Activated B cell treated with CpG ODN at 0.5 μM for 24 hours (primary cell): ENCODE data around the gene MTG2. TPM values are rescaled to one million over a fixed set of nuclear protein-coding genes. Genes with fewer than 3 reads are reported as not detected.

Experiments used
- ATAC-seq: fragments of 200-7000 bp; cut with Tn5 transposase; one replicate; pipeline ENCODE4 v1.10.0; 2021; ENCODE audit warnings: low read depth, mild to moderate bottlenecking, moderate library complexity
- CTCF ChIA-PET: fragments of 350-600 bp; sonication (Branson Sonifier 250); formaldehyde crosslinking; loops from one replicate; lab custom pipeline; 2021; ENCODE audit warnings: antibody characterized with exemption; lab: Charles Lee
- POLR2A ChIA-PET: fragments of 350-600 bp; sonication (Branson Sonifier 250); formaldehyde crosslinking; loops from one replicate; lab custom pipeline; 2021; ENCODE audit warnings: antibody characterized with exemption; lab: Charles Lee
- DNase-seq: peaks from one replicate; pipeline ENCODE4 v3.0.0; 2022
- H3K27ac Mint-ChIP-seq: one replicate; pipeline ENCODE4 v1.8.0; 2020; ENCODE audit warnings: mixed read lengths
- H3K27me3 Mint-ChIP-seq: one replicate; pipeline ENCODE4 v1.8.0; 2021; ENCODE audit warnings: mixed read lengths
- H3K36me3 Mint-ChIP-seq: one replicate; pipeline ENCODE4 v1.8.0; 2021; ENCODE audit warnings: low read depth, mixed read lengths
- H3K4me1 Mint-ChIP-seq: one replicate; pipeline ENCODE4 v1.8.0; 2021; ENCODE audit warnings: mixed read lengths
- H3K4me3 Mint-ChIP-seq: one replicate; pipeline ENCODE4 v1.8.0; 2020; ENCODE audit warnings: mild to moderate bottlenecking, mixed read lengths
- H3K9me3 Mint-ChIP-seq: one replicate; pipeline ENCODE4 v1.8.0; 2020; ENCODE audit warnings: mixed read lengths
- intact Hi-C: fragments of 100-400 bp; cut with micrococcal nuclease; formaldehyde crosslinking; loops from one replicate; pipeline ENCODE4 v1.15.1; 2024
- total RNA-seq: library from RNA; stranded (reverse); gene quantifications from 2 replicates; pipeline ENCODE4 v1.2.3, GENCODE V29; 2022
- TF ChIP-seq, protein P1 (sequence below): fragments of 200-600 bp; IDR thresholded peaks from one replicate; pipeline ENCODE4 v1.8.0; 2022; ENCODE audit warnings: antibody characterized with exemption, mild to moderate bottlenecking

MTG2 gene
- total RNA-seq, 1 donor from 2014 or later: 46.8 TPM

DNA sequence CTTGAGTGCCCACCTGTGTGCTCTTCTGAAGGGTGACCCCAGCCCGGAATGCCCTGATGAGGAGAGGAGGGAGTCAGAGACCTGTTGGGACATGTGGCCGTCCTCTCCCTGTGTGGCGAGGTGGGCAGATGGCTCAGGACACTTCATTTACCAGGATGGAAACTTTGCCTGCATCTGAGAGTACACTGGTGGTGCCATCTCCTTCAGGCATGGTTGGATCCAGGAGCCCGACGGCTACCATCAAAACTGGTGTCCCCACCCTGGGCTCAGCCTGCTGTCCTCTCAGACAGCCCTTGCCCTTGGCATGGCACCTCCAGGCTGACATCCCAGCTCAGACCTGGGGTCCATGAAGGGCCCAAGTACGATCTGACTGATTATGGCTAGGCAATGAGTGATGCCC, 48.5 kb downstream of the MTG2 start:
- no peak for DNase-seq
- no peaks in the 10 kb centered on the region for H3K4me1 Mint-ChIP-seq
- H3K9me3 Mint-ChIP-seq: no peaks in the 10 kb centered on the region
- H3K27ac Mint-ChIP-seq: no peak overlapping the region
- no peaks in the 10 kb centered on the region for H3K36me3 Mint-ChIP-seq
- TF ChIP-seq, protein P1, sequence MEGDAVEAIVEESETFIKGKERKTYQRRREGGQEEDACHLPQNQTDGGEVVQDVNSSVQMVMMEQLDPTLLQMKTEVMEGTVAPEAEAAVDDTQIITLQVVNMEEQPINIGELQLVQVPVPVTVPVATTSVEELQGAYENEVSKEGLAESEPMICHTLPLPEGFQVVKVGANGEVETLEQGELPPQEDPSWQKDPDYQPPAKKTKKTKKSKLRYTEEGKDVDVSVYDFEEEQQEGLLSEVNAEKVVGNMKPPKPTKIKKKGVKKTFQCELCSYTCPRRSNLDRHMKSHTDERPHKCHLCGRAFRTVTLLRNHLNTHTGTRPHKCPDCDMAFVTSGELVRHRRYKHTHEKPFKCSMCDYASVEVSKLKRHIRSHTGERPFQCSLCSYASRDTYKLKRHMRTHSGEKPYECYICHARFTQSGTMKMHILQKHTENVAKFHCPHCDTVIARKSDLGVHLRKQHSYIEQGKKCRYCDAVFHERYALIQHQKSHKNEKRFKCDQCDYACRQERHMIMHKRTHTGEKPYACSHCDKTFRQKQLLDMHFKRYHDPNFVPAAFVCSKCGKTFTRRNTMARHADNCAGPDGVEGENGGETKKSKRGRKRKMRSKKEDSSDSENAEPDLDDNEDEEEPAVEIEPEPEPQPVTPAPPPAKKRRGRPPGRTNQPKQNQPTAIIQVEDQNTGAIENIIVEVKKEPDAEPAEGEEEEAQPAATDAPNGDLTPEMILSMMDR: no peak
- ChIA-PET CTCF (no interaction called here), POLR2A (no interaction called here)
- no peak for ATAC-seq
- no peak overlapping the region for H3K4me3 Mint-ChIP-seq
- intact Hi-C loops: no loop called here
- peaks cover 3% of the 10 kb centered on the region for H3K27me3 Mint-ChIP-seq

DNA sequence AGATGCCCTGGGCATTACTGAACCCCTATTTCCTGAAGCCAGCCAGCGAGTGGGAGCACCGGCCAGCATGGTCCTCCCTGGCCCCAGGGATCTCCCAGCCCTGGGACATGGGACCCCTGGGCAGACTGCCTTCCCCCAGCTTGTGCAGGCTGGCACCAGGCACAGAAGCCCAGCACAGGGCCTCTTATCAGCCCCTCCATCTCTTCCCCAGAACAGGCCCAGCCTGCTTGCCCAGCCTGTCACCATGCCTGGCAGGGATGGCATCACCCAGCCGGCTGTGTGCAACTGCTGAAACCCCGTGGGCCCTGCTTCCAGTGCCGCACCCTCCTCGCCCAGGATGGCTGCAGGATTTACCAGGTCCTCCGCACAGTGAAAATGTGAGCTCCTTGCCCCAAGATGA, 49.4 kb downstream of the MTG2 start:
- Mint-ChIP-seq H3K4me3 (no peak overlapping the region), H3K27me3 (no peaks in the 10 kb centered on the region), H3K36me3 (no peaks in the 10 kb centered on the region), H3K27ac (no peak overlapping the region), H3K4me1 (no peaks in the 10 kb centered on the region), H3K9me3 (no peaks in the 10 kb centered on the region)
- no peak for DNase-seq
- no peak for ATAC-seq
- intact Hi-C loops: no loop called here
- TF ChIP-seq, protein P1: no peak
- POLR2A ChIA-PET: no interaction called here
- CTCF ChIA-PET: no interaction called here

DNA sequence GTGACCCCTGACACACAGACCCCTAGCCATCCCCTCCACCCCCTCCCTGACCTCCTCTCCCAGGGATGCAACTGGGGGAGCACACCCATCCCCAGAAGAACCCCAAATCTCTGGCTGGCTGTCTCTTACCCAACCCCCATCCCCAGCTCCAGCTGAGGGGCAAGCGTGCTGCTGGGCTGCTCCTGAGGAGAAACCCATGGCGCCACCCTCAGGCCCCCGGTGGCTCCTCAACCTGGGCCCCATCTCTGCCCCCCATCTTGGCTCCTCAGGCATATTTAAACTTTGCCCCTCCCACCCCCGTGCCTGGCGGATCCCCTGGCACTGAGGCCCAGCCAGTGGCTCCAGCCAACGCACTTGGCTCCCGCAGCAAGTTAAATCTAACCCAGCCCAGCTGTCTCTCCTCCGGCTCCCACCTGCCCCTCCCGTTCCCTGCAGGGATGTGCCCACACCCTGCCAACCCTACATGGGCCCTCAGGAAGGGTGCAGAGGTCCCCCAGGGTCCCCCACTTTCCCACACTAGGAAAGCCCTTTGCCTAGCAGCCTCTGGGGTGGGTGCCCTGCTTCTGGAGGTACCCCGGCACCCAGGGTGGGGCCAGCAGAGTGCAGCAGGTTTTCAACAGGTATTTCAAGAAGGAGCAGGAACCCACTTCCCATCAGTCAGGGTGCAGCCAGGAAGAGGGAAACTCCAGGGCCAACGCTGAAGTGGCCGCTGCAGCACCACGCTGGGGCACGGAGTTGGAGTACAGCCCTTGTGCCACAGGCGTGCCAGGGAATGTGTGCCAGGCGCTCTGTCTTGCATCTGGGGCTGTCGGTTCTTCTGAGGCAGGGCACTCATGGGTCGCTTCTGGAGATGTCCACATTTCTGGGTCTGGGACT, 50.2 kb downstream of the MTG2 start:
- Mint-ChIP-seq H3K27me3 (no peaks in the 10 kb centered on the region), H3K4me1 (peaks cover 5% of the 10 kb centered on the region), H3K27ac (no peak overlapping the region), H3K9me3 (no peaks in the 10 kb centered on the region), H3K4me3 (no peak overlapping the region), H3K36me3 (no peaks in the 10 kb centered on the region)
- intact Hi-C loops: no loop called here
- TF ChIP-seq, protein P1: no peak
- DNase-seq (no peak), ATAC-seq (no peak)
- ChIA-PET POLR2A (no interaction called here), CTCF (no interaction called here)

DNA sequence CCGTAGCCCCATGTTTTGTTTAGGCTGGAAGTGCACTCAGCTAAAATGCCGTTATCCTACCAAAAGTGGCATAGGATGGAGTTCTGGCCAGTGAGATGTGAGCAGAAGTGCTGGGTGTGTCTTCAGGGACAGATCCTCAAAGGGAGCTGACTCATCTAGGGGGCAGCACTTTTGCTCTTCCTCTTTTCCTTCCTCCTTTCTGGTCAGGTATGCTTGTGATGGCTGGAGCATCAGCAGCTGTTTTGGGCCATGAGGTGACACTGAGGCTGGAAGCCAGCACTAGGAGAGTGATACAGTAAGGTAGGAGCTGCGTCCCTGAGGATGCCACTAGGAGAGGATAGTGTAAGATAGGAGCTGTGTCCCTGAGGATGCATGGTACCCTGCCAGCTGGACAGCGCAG, 50.9 kb downstream of the MTG2 start:
- Mint-ChIP-seq H3K27me3 (no peaks in the 10 kb centered on the region), H3K27ac (no peak overlapping the region), H3K4me3 (no peak overlapping the region), H3K9me3 (no peaks in the 10 kb centered on the region), H3K4me1 (peaks cover 7% of the 10 kb centered on the region), H3K36me3 (no peaks in the 10 kb centered on the region)
- ChIA-PET CTCF (no interaction called here), POLR2A (interaction anchor here (0.6 kb wide), 1 partner anchor 27 kb away, joined by 3 read pairs; no protein-coding TSS in a partner anchor)
- intact Hi-C loops: no loop called here
- ATAC-seq (no peak), DNase-seq (no peak)
- TF ChIP-seq, protein P1: no peak

DNA sequence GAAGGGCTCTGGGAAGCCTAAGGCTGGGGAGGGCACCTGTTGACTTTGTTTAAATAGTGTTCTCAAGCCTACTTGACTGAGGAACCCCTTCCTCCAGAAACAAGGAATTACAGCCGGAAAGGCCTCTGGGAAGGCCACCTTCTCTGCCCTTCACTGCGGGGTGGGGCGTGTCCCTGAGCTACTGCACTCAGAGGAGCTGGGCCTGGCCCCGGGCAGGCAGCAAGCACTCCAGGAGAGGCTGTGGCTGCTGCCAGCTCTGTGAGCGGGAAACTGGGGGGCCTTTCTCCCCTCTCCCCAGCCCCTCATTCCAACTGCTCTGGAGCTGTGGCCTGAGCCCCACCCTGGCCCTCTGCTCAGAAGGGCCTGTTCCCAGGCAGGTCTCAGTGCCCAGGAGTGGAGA, 51.5 kb downstream of the MTG2 start:
- ATAC-seq (no peak), DNase-seq (no peak)
- no peaks in the 10 kb centered on the region for H3K36me3 Mint-ChIP-seq
- intact Hi-C loops: no loop called here
- ChIA-PET CTCF (no interaction called here), POLR2A (interaction anchor here (0.6 kb wide), 1 partner anchor 28 kb away, joined by 3 read pairs; no protein-coding TSS in a partner anchor)
- no peaks in the 10 kb centered on the region for H3K27me3 Mint-ChIP-seq
- no peaks in the 10 kb centered on the region for H3K9me3 Mint-ChIP-seq
- H3K4me3 Mint-ChIP-seq: no peak overlapping the region
- no peak overlapping the region for H3K27ac Mint-ChIP-seq
- TF ChIP-seq, protein P1: no peak
- peaks cover 11% of the 10 kb centered on the region for H3K4me1 Mint-ChIP-seq
